Tibial artery (tissue), 4 donors: ENCODE data around the gene RPRM.

Source experiments
- DNase-seq, 2 donors: peaks; one replicate each; pipeline ENCODE4 v3.0.0-alpha.2; 2019
- H3K27ac ChIP-seq, 2 donors: fragments of 200-600 bp; sonication (generic) in 1 of 2; 1 replicate in 1 of 2; 2 replicates in 1 of 2; pipeline ENCODE4 v1.5.1; 2018 to 2019; ENCODE audit warnings: mild to moderate bottlenecking in 1 of 2
- H3K27me3 ChIP-seq, 2 donors: fragments of 200-600 bp; sonication (generic) in 1 of 2; one replicate each; pipeline versions ENCODE4 v1.5.1 to v1.6.0; 2016 to 2019
- H3K36me3 ChIP-seq, 3 donors: fragments of 200-600 bp; sonication (generic) in 2 of 3; one replicate each; pipeline ENCODE4 v1.5.1; 2016 to 2019; ENCODE audit warnings: mild to moderate bottlenecking in 2 of 3
- H3K4me1 ChIP-seq, 4 donors: fragments of 200-600 bp; sonication (generic) in 2 of 4; 1 replicate in 3 of 4; 2 replicates in 1 of 4; pipeline ENCODE4 v1.5.1; 2016 to 2019
- H3K4me3 ChIP-seq, 2 donors: fragments of 200-600 bp; sonication (generic) in 1 of 2; 1 replicate in 1 of 2; 2 replicates in 1 of 2; pipeline ENCODE4 v1.5.1; 2018 to 2019; ENCODE audit warnings: mild to moderate bottlenecking in 2 of 2
- H3K9me3 ChIP-seq, 3 donors: fragments of 200-600 bp; sonication (generic) in 1 of 3; one replicate each; pipeline ENCODE4 v1.5.1; 2016 to 2019
- CTCF ChIP-seq, 2 experiments: fragments of 200-600 bp in 1 of 2; fragments of 450-650 bp in 1 of 2; IDR thresholded peaks; one replicate each; pipeline ENCODE4 v1.5.1; 2017 to 2019; ENCODE audit warnings: antibody characterized with exemption in 2 of 2, mild to moderate bottlenecking in 1 of 2, moderate library complexity in 1 of 2
- intact Hi-C: fragments of 100-400 bp; cut with DNase I; formaldehyde crosslinking; loops from one replicate; pipeline ENCODE4 v1.15.0; 2023; ENCODE audit warnings: low total_unique reads

Gene RPRM

GRCh38 chr2:153499439-153499838, 20.9 kb upstream of the RPRM start:
- no peak overlapping the region for H3K27ac ChIP-seq
- H3K4me3 ChIP-seq: no peak overlapping the region
- no peak for TF ChIP-seq CTCF (IDR thresholded peaks at IDR 0.05)
- peaks cover 0 to 3% of the 10 kb centered on the region in 2 donors for H3K27me3 ChIP-seq
- DNase-seq: no peak
- no peaks in the 10 kb centered on the region for H3K36me3 ChIP-seq
- H3K9me3 ChIP-seq: no peaks in the 10 kb centered on the region
- no peaks in the 10 kb centered on the region for H3K4me1 ChIP-seq
- intact Hi-C loops: no loop called here

- H3K4me1 ChIP-seq: no peaks in the 10 kb centered on the region
- H3K27ac ChIP-seq: no peak overlapping the region
- no peak for TF ChIP-seq CTCF (IDR thresholded peaks at IDR 0.05)
- intact Hi-C loops: no loop called here
- no peaks in the 10 kb centered on the region for H3K36me3 ChIP-seq
- H3K4me3 ChIP-seq: no peak overlapping the region
- H3K9me3 ChIP-seq: no peaks in the 10 kb centered on the region
- peaks cover 0 to 3% of the 10 kb centered on the region in 2 donors for H3K27me3 ChIP-seq
- DNase-seq: no peak
These were observed 19.5 kb upstream of the RPRM start for GRCh38 chr2:153497938-153498629.

- TF ChIP-seq CTCF (IDR thresholded peaks at IDR 0.05): no peak
- no peaks in the 10 kb centered on the region for H3K36me3 ChIP-seq
- H3K9me3 ChIP-seq: no peaks in the 10 kb centered on the region
- no peak for DNase-seq
- H3K27ac ChIP-seq: no peak overlapping the region
- H3K4me3 ChIP-seq: no peak overlapping the region
- intact Hi-C loops: no loop called here
- H3K4me1 ChIP-seq: no peaks in the 10 kb centered on the region
- H3K27me3 ChIP-seq: peaks cover 0 to 3% of the 10 kb centered on the region in 2 donors
These were observed 17.2 kb upstream of the RPRM start for GRCh38 chr2:153495725-153496124.

GRCh38 chr2:153488072-153488471, 9.5 kb upstream of the RPRM start:
- H3K27me3 ChIP-seq: peaks cover 0 to 2% of the 10 kb centered on the region in 2 donors
- intact Hi-C loops: no loop called here
- no peaks in the 10 kb centered on the region for H3K9me3 ChIP-seq
- H3K27ac ChIP-seq: no peak overlapping the region
- no peaks in the 10 kb centered on the region for H3K36me3 ChIP-seq
- no peak for TF ChIP-seq CTCF (IDR thresholded peaks at IDR 0.05)
- DNase-seq: no peak
- H3K4me3 ChIP-seq: no peak overlapping the region
- H3K4me1 ChIP-seq: no peaks in the 10 kb centered on the region

- Histone ChIP-seq H3K36me3 (no peaks in the 10 kb centered on the region), H3K27ac (no peak overlapping the region), H3K4me1 (no peaks in the 10 kb centered on the region), H3K4me3 (no peak overlapping the region), H3K9me3 (no peaks in the 10 kb centered on the region), H3K27me3 (peaks cover 0 to 5% of the 10 kb centered on the region in 2 donors)
- intact Hi-C loops: no loop called here
- no peak for TF ChIP-seq CTCF (IDR thresholded peaks at IDR 0.05)
- DNase-seq: no peak
These were observed 8.9 kb upstream of the RPRM start for GRCh38 chr2:153487448-153487847.
